HG02870 (cell line): ENCODE results near the gene ZNF500.

Experiments used
- ATAC-seq: cut with Tn5 transposase; IDR thresholded peaks from one replicate; pipeline ENCODE4 v1.9.1; 2021; ENCODE audit warnings: mild to moderate bottlenecking, moderate library complexity; ENCODE audit not compliant: unreplicated experiment

ZNF500 gene

GRCh38 chr16:4766875-4767628 is at the start of gene ZNF500:
Gene ZNF500 (minus strand): TSS chr16:4767162. CDS start chr16:4765978, 1,184 bp downstream.
- peak; percentile 84 for ATAC-seq

GRCh38 chr16:4814542-4815173 is 47.7 kb upstream of the ZNF500 start:
- no peak for ATAC-seq

- ATAC-seq = no peak
These were observed 47.1 kb upstream of the ZNF500 start for GRCh38 chr16:4814046-4814445.

GRCh38 chr16:4813251-4814003 is 46.5 kb upstream of the ZNF500 start:
- ATAC-seq = no peak

GRCh38 chr16:4811773-4812172 is 44.8 kb upstream of the ZNF500 start:
- no peak for ATAC-seq

- ATAC-seq = no peak
These were observed 44.3 kb upstream of the ZNF500 start for GRCh38 chr16:4811242-4811641.

- no peak for ATAC-seq
These were observed 39.3 kb upstream of the ZNF500 start for GRCh38 chr16:4806280-4806679.

GRCh38 chr16:4805231-4805630 is 38.3 kb upstream of the ZNF500 start:
- ATAC-seq = no peak

- ATAC-seq = no peak
These were observed 37.2 kb upstream of the ZNF500 start for GRCh38 chr16:4803898-4804762.

GRCh38 chr16:4803401-4803844 is 36.5 kb upstream of the ZNF500 start:
- ATAC-seq = no peak

GRCh38 chr16:4802659-4803287 is 35.8 kb upstream of the ZNF500 start:
- peak; percentile 92 for ATAC-seq

- ATAC-seq = peak; percentile 54
These were observed 35.1 kb upstream of the ZNF500 start, which contains the start of gene ROGDI for GRCh38 chr16:4801962-4802658. Gene ROGDI (minus strand): TSS chr16:4802633. CDS start chr16:4802571, 62 bp downstream.

GRCh38 chr16:4801051-4801961 is 34.3 kb upstream of the ZNF500 start:
- ATAC-seq = no peak

- ATAC-seq = no peak
These were observed 33.5 kb upstream of the ZNF500 start for GRCh38 chr16:4800290-4801041.

GRCh38 chr16:4799171-4799855 is 32.4 kb upstream of the ZNF500 start:
- no peak for ATAC-seq

- no peak for ATAC-seq
These were observed 31.5 kb upstream of the ZNF500 start for GRCh38 chr16:4798456-4798855.

- no peak for ATAC-seq
These were observed 30.9 kb upstream of the ZNF500 start for GRCh38 chr16:4797805-4798252.
